Forelimb muscle (tissue), 1 donor: ENCODE results near the gene CRYBA2. TPM values are rescaled to one million over a fixed set of nuclear protein-coding genes. Genes with fewer than 3 reads are reported as not detected.

ENCODE experiments used
- DNase-seq: peaks from one replicate; pipeline ENCODE4 v3.0.0-alpha.2; 2013; ENCODE audit warnings: low read depth
- polyA plus RNA-seq: library from polyadenylated mRNA; unstranded; fragments of 120-200 nt; gene quantifications from one replicate; pipeline ENCODE4 v1.2.1, GENCODE V29; 2013; ENCODE audit not compliant: insufficient read length

CRYBA2 gene
- polyA plus RNA-seq, 1 donor, result not detected

DNA sequence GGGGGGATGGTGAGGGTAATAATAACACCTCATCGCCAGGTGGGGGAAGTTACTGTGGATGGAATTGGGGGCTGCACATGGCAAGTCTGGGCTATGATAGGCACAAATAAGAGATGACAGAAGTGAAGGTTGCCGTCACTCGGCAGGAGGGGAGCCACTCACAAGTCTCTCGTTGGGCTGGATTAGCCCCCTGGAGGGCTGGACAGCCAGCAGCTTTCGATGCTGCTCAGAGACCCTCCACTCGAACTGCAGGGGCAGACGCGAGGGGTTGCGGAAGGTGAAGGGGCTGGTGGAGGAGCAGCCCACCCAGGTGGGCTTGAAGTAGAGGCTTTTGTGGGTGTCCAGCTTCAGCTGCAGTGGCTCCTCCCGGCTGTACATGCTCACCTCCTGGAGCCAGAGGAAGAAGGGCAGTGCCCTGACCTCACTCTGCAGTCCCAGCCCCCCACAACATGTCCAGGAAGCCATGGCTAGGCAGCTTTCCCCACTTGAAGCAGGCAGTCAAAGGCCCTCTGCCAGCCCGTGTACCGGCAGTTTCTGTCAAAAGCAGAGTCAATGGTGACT is 29.9 kb upstream of the CRYBA2 start:
- DNase-seq, result no peak

- no peak for DNase-seq
Observed at GRCh38 chr2:219022616-219023015, 29.4 kb upstream of the CRYBA2 start.

DNA sequence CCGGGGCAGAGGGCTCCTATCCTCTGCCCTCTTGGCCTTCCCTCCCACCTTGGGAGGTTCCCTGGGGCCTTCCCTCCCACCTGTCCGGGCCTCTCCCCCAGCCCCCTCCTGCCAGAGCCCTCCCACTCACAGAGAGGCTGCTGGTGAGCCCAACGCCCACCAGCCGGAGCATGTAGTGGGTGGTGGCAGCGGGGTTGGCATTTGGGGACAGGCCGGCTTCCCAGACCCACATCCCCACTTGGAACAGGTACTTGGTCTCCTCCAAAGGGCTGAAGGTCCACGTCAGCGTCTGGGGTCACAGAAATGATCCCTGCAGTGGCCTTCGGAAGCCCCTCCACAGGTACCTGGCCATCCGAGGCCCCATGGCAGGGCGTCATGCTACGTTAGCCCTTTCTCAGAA is 28.8 kb upstream of the CRYBA2 start:
- no peak for DNase-seq

DNA sequence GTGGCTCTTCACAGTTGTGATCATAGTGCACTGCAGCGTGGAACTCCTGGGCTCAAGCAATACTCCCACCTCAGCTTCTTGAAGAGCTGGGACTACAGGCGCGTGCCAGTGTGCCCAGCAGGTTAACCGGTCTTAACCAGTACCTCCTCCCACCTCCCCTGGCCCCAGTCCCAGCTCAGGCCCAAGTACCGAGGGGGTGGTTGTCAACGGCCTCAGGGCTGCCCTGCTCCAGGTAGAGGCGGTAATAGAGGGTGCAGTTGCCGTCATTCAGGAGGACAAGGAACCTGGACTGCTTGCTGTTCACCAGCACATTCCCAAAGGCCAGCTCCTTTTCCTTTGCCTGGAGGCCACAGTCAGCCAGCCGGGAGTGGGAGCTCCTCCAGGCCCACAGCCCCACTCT is 28.4 kb upstream of the CRYBA2 start:
- no peak for DNase-seq

DNA sequence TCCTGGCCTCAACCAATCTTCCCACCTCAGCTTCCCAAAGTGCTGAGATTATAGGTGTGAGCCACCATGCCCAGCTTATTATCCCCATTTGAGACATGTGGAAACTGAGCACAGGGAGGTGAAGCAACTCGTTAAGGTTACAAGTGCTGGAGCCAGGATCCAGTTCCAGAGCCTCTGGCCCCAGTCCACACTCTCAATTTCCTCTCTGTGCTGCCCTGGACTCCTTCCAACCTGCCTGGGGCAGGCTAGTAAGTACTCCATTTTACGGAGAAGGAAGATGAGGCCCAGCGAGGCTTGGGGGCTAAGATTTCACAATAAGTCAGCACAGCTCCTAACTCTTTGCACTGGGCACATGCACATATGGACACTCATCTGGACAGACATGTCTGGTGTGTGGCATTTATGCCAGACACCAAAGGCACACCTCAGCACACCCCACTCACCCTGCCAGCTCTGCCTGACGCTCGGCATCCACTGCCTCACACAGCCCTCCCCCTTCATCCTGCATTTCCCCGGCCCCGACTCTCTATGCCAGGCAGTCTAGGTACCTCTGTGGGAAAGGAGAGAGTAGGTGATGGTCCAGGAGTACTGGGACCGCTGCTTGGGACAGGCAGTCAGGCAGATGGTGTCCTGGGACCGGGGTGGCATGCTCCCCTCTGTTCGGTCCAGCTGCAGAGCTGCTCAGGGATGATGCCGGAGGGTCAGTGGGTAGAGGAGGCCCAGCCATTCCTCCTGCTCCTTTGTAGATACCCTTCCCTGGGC is 27.6 kb upstream of the CRYBA2 start:
- DNase-seq, result no peak

DNA sequence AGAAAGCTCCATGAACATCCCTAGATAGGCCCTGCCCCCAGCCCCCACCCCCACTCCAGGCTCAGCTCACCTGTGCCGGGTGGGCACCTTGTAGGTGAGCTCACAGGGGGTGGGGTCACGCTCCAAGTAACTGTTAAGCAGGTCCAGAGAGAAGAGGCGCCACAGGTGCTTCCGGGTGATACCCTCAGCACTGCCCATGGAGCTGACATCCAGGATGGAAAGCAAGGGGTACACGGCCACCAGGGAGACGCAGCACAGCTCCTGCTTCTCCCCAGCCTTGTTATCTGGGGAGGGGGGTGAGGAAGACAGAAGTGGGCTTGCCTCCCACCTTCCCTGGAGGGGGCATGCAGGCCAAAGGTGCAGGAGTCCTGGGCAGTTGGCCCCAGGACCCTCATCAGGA is 26.2 kb upstream of the CRYBA2 start:
- DNase-seq, result no peak

DNA sequence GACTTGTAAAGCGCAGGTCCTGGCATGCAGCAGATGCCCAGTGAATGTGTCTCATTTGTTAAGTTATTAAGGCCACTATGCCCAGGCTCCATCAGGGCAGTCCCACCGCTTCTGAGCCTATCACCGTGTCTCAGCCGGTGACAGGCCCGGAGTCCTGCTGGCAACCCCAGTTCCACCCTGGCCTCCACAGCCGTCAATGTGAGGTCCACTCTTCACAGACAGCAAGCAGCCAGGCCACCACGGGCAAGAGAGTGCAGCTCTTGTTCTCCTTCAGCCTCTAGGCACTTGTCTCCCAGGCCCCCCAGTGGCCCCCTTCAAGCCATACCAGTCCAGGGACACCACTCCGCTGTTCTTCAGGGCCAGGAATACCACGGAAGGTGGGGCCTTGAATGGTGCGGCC is 25.5 kb upstream of the CRYBA2 start:
- no peak for DNase-seq

GRCh38 chr2:219018286-219018685 is 25.1 kb upstream of the CRYBA2 start:
- DNase-seq, result no peak

DNA sequence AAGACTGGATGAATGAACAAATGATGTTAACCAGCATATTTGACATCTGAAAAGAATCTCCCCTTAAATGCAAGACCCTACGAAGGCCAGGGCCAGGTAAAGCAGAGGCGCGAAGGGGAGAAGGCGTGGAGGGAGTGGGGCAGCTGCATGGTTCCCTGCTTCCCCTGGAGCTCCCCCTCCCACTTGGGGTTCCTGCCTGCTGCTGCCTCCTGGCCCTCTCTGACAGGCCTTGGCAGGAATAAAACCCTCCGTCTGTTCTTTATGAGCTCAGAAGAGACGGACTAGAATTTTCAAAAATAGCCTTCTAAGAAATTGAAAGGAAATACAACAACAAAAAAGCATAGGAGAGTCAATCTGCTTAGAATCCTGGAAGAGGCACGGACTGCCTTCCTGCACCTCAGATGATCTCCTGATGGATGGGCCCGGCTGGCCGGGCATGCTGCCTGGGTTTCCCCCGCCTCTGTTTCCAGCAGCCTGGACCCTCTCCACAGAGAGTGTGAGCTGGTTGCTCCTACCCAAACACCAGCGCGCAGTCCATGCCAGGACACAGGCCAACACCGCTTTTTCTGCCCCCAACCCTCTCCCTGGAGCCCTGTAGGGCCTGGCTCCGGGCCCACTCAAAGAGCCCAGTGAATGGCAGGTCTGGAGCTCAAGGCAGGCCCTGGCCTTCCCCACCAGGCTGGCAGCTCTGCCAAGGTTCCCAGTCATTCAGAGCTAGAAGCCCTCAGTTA is 24.1 kb upstream of the CRYBA2 start:
- no peak for DNase-seq

DNA sequence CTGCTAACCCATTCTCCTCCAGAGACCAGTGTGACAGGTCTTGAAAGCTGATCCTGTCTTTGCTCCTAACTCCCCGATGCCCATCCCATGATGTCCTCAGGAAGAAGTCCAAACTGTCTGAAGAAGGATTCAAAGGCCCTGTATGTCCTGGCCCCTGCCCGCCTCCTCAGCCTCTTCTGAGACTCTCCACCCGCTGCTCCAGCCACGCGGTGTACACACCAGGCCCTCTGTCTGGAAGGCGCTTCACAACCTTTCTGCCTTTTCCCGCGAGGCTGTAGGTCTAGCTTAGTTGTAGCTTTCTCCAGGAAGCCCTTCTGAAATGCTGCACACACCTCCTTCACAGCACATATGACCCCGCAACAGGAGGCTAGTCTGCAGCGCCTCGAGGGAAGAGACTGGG is 23.5 kb upstream of the CRYBA2 start:
- DNase-seq, result no peak

DNA sequence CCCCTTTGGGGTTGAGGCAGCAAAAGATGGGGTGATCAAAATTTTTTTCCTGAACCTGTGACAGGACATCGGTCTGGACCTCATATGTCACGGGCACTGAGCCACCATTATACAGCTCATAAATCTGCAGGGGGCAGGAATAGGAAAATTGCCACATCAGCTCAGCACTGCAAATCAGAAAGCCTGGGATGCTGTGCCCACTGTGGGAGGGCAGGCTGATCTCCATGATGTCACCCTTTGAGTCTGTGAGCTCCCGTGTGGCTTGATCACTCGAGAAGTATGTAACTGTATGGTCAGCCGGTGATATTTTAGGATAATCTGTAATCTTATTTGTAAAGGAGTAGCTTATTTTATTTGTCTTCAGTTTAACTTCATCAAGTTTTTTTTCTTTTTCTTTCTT is 17.7 kb upstream of the CRYBA2 start:
- DNase-seq, result no peak

DNA sequence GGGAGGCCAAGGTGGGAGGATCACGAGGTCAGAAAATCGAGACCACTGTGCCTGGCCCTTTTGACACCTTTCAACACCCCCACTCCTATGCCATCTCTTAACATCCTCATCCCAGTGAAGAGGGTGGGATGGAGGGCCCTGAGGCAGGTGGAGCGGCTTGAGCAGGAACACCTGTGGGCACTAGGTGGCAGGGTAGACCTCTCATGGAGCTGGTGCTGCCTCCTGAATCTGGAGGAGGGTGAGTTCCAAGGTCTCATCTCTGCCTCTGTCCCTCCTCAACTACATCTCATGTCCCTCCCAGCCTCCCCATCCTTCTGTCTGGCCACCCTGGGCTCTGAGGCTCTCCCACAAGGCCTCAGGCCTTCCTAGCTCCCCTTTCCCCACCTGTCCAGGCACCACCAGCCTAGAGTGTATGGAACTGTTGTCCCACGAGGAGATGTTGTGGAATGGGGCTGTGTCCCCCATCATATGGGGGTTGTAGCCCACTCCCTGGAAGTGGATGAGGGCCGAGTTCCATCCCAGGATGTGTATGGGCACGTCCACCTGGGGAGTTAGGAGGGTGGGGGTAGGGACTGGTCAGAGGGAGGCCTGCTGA is 17.0 kb upstream of the CRYBA2 start:
- DNase-seq, result no peak

DNA sequence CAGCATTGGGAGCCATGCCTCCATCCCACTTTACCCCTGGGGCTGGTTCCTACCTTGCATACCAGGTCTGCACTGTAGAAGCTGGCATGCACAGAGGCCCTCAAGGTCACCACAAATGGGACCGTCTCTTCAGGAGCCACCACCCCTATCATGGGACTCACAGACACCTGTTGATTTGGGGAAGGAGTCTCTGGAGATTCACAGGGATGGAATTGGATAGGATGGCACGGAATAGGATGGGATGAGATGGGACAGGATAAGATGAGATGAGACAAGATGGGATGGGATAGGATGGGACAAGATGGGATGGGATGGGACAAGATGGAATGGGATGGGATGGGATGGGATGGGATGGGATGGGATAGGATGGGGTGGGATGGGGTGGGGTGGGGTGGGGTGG is 16.1 kb upstream of the CRYBA2 start:
- no peak for DNase-seq

GRCh38 chr2:219003979-219004378 is 10.8 kb upstream of the CRYBA2 start:
- DNase-seq, result no peak

DNA sequence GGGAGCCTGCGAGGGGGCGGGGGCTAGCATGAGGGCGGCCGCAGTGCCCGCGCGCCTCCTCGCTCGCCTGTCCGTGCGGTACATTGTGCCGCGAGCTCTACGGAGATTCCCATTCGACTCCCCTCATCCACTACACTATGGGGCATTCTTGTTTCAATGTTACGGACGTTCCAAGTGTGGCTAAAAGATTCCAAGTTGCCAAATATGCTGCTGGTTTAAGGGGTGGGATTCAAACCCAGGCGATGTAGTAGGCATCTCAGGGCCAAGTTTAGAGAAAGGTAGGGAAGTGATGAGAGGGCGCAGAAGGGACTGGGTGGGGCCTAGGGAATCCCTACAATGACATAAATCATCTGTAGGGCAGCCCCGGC is 10.0 kb upstream of the CRYBA2 start:
- DNase-seq, result no peak

DNA sequence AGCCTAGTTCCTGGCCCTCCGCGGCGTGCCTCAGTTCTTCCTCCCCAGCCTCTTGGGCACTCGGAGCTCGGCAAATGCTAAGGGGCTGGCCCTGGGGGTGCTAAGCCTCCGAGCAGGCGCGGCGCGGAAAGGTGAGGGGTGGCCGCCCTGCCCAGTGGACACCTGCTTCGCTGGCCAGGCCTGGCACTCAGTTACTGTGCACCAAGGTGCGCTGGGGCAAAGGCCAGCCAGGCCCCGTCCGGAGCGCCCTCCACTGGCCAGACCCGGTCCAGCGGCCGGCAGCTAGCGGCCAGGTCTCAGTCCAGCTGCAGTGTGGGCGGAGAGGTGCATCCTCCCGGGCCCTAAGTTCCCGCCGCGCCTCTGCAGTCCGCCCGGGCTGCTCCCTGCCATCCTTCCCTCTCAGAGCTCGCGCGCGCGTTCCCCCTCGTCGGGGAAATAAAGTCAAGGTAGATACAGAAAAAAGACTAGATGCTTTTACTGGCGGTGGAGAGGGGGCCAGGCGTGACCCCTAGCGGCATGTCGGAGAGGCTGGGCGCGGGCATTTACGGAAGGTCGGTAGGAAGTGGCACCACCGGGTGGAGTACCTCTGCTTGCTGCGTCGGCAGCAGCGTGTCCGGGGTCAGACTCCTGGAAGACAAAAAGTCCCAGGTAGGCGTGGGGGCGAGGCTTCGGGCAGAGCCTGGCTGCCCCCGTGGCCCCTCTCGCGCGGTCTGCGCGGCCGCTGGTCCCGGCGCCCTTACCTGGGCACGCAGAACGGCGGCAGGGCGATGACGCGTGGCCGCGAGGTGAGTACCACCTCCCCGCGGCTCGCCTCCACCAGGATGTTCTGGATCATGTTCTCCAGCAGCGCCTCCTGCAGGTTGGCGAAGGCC is 9.4 kb upstream of the CRYBA2 start:
- DNase-seq, result no peak

DNA sequence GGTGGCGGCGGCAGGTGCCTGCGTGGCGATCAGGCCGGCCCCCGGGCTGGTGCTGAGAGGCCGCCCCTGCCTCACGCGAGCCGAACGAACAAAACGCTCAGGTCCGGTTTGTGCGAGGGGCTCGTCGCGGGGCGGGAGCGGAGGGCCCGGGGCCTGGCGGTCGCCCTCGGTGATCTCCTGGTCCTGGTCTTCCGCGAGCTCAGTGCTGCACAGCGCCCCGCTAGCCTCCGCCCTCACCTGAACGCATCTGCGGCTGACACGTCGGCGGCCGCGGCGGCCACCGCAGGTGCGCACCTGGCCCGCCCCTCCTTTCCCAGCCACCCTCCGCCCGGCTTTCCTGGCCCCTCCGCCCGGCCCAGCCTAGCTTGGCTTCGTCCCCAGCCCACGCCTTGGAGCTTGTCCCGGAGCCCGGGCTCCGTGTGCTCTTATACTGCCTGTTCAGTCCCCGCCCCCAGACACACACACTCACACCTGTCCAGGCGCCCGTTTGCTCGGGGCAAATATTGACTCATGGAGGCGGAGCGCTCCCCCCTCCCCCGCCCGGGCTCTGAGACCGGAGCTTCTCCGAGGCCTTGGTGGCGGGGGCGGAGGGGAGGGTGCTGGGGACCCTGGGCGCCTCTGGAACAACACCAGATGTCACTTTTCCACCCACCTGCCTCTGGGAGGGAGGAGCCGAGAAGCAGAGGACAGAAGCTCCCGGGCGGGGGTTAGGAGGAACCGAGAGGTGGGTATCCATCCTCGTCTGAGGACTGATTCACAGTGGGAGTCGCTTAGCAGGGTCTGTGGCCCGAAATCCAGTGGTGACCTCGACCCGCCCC is 8.6 kb upstream of the CRYBA2 start:
- no peak for DNase-seq

DNA sequence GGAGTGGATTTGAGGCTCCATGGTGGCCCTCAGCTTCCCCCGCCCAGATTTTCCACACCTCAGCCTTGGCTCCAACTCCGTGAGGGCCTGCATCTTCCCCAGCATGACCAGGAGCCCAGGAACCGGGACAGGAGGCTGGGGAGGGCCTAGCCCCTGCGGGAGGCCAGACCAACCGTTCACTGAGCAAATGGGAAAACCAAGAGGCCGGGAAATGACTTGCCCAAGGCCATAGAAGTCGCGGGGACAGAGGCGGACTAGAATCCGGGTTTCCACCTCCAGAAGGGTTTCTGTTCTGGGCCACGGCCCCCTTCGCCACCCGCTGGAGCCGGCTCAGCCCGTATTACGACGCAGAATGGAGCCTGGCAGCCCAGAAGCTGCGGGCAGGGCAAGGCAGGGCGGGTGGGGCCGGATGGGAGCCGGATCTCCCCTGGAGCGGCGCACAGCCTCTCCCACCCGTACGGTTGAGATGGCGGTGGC is 7.9 kb upstream of the CRYBA2 start:
- DNase-seq, result no peak

- no peak for DNase-seq
Observed at GRCh38 chr2:219000569-219000960, 7.3 kb upstream of the CRYBA2 start.

- DNase-seq, result no peak
Observed at GRCh38 chr2:218999881-219000568, 6.8 kb upstream of the CRYBA2 start.
